GM12874 (cell line): ENCODE measurements around the gene OR10K2.

ENCODE experiments used
- CTCF ChIP-seq: IDR thresholded peaks from 2 replicates; pipeline ENCODE4 v1.5.1; 2011; ENCODE audit warnings: low read depth, mild to moderate bottlenecking, control low read depth, low read length, moderate library complexity; ENCODE audit not compliant: insufficient read depth

OR10K2 gene

GRCh38 chr1:158396646-158397045 lies 29.4 kb downstream of the OR10K2 start:
- no peak for TF ChIP-seq CTCF

- no peak for TF ChIP-seq CTCF
Measured at GRCh38 chr1:158393476-158393875, 32.6 kb downstream of the OR10K2 start.

GRCh38 chr1:158391099-158391498 lies 34.9 kb downstream of the OR10K2 start:
- no peak for TF ChIP-seq CTCF

GRCh38 chr1:158390331-158390730 lies 35.7 kb downstream of the OR10K2 start:
- no peak for TF ChIP-seq CTCF

GRCh38 chr1:158374860-158375259 lies 51.2 kb downstream of the OR10K2 start:
- TF ChIP-seq CTCF: no peak

GRCh38 chr1:158371188-158371953 lies 54.7 kb downstream of the OR10K2 start:
- TF ChIP-seq CTCF: no peak
